Neural cell (in vitro differentiated cells): ENCODE measurements around the gene FBXO48. TPM values are rescaled to one million over a fixed set of nuclear protein-coding genes. Genes with fewer than 3 reads are reported as not detected.

Experiments
- H2AFZ ChIP-seq: fragments of 200-600, 300-800 bp; sonication (generic), shearing (Covaris generic); 2 replicates; pipeline ENCODE4 v1.6.0; 2014; ENCODE audit warnings: low read depth, mild to moderate bottlenecking, antibody characterized with exemption, low read length, moderate library complexity
- H3F3A ChIP-seq: fragments of 200-600 bp; shearing (Covaris generic); 2 replicates; pipeline ENCODE4 v1.6.1; 2016; ENCODE audit warnings: mild to moderate bottlenecking, moderate library complexity, mixed read lengths, antibody characterized with exemption, low read length; ENCODE audit not compliant: insufficient read depth, poor library complexity, severe bottlenecking
- H3K27ac ChIP-seq: fragments of 200-600, 300-800 bp; sonication (generic), shearing (Covaris generic); 2 replicates; pipeline ENCODE4 v1.5.1; 2014; ENCODE audit warnings: mild to moderate bottlenecking, low read length, moderate library complexity
- H3K27me3 ChIP-seq: fragments of 300-800, 200-600 bp; sonication (generic), shearing (Covaris generic); 2 replicates; pipeline ENCODE4 v1.6.0; 2014; ENCODE audit warnings: mild to moderate bottlenecking, low read depth, low read length, moderate library complexity; ENCODE audit not compliant: insufficient read depth
- H3K36me3 ChIP-seq: fragments of 300-800, 200-600 bp; sonication (generic), shearing (Covaris generic); 2 replicates; pipeline ENCODE4 v1.5.1; 2014; ENCODE audit warnings: mild to moderate bottlenecking, antibody characterized with exemption, low read length, moderate library complexity; ENCODE audit not compliant: insufficient read depth
- H3K4me2 ChIP-seq: fragments of 300-800, 200-600 bp; sonication (generic), shearing (Covaris generic); 2 replicates; pipeline ENCODE4 v1.6.0; 2014; ENCODE audit warnings: mild to moderate bottlenecking, low read length
- H3K4me3 ChIP-seq: fragments of 300-800, 200-600 bp; sonication (generic), shearing (Covaris generic); 2 replicates; pipeline ENCODE4 v1.5.1; 2014; ENCODE audit warnings: mild to moderate bottlenecking, low read length, moderate library complexity
- H3K79me2 ChIP-seq: fragments of 200-600 bp; shearing (Covaris generic); replicated peaks from 2 replicates; pipeline ENCODE4 v1.6.0; 2014; ENCODE audit warnings: mild to moderate bottlenecking, low read length, moderate library complexity; ENCODE audit not compliant: insufficient read depth
- H3K9ac ChIP-seq: fragments of 300-800, 200-600 bp; sonication (generic), shearing (Covaris generic); 2 replicates; pipeline ENCODE4 v1.6.1; 2016; ENCODE audit warnings: mild to moderate bottlenecking, low read length, mixed read lengths
- H3K9me2 ChIP-seq: fragments of 200-600 bp; shearing (Covaris generic); 2 replicates; pipeline ENCODE4 v1.6.1; 2016; ENCODE audit warnings: mild to moderate bottlenecking, low read length, mixed read lengths; ENCODE audit not compliant: insufficient read depth
- H3K9me3 ChIP-seq: fragments of 200-600, 300-800 bp; sonication (generic), shearing (Covaris generic); 2 replicates; pipeline ENCODE4 v1.6.1; 2016; ENCODE audit warnings: mild to moderate bottlenecking, mixed run types, low read length, moderate library complexity, mixed read lengths
- H4K20me1 ChIP-seq: fragments of 200-600 bp; shearing (Covaris generic); 2 replicates; pipeline ENCODE4 v1.6.1; 2016; ENCODE audit warnings: mild to moderate bottlenecking, mixed run types; ENCODE audit not compliant: insufficient read depth
- CTCF ChIP-seq: fragments of 450-650 bp; IDR thresholded peaks from 2 replicates; pipeline ENCODE4 v1.5.1; 2014; ENCODE audit warnings: antibody characterized with exemption, mild to moderate bottlenecking, moderate library complexity; ENCODE audit not compliant: poor library complexity, severe bottlenecking
- EP300 ChIP-seq: fragments of 450-650 bp; conservative IDR thresholded peaks from 2 replicates; pipeline ENCODE4 v1.6.1; 2014; ENCODE audit warnings: antibody characterized with exemption, mild to moderate bottlenecking, moderate library complexity; ENCODE audit not compliant: poor library complexity, severe bottlenecking
- EZH2 ChIP-seq: fragments of 200-600, 300-800 bp; shearing (Covaris generic), sonication (generic); IDR thresholded peaks from 2 replicates; pipeline ENCODE4 v1.6.1; 2014; ENCODE audit warnings: antibody characterized with exemption, low read length, borderline replicate concordance, mild to moderate bottlenecking; ENCODE audit not compliant: insufficient read depth, poor library complexity, severe bottlenecking
- MXI1 ChIP-seq: fragments of 450-650 bp; conservative IDR thresholded peaks from 2 replicates; pipeline ENCODE4 v1.6.1; 2014; ENCODE audit warnings: antibody characterized with exemption, mild to moderate bottlenecking; ENCODE audit not compliant: poor library complexity, severe bottlenecking
- POLR2AphosphoS5 ChIP-seq: IDR thresholded peaks from 2 replicates; pipeline ENCODE4 v1.6.1; 2012
- RAD21 ChIP-seq: fragments of 450-650 bp; conservative IDR thresholded peaks from 2 replicates; pipeline ENCODE4 v1.6.1; 2014; ENCODE audit warnings: antibody characterized with exemption, mild to moderate bottlenecking, moderate library complexity
- REST ChIP-seq: IDR thresholded peaks from 2 replicates; pipeline ENCODE4 v1.6.1; 2012; ENCODE audit warnings: borderline replicate concordance
- SMC3 ChIP-seq: fragments of 450-650 bp; conservative IDR thresholded peaks from 2 replicates; pipeline ENCODE4 v1.6.1; 2014; ENCODE audit warnings: antibody characterized with exemption, mild to moderate bottlenecking, moderate library complexity; ENCODE audit not compliant: poor library complexity
- TAF1 ChIP-seq: IDR thresholded peaks from 2 replicates; pipeline ENCODE4 v1.6.1; 2012; ENCODE audit warnings: low read depth
- polyA plus RNA-seq: library from polyadenylated mRNA; depleted of rRNA; stranded (reverse); fragments of >200 nt; gene quantifications from 2 replicates; pipeline ENCODE4 v1.2.3, GENCODE V29; 2014

Gene FBXO48
- polyA plus RNA-seq, 1 donor from 2014 or later: 0.45 TPM

- Histone ChIP-seq H3K79me2 (no peaks in the 10 kb centered on the region), H3K9ac (no peak overlapping the region), H3K27me3 (no peaks in the 10 kb centered on the region), H3K4me2 (no peak overlapping the region), H3K36me3 (no peaks in the 10 kb centered on the region), H3K9me2 (no peaks in the 10 kb centered on the region), H3K9me3 (no peaks in the 10 kb centered on the region), H3K4me3 (no peak overlapping the region), H3F3A (no peaks in the 10 kb centered on the region), H2AFZ (no peak overlapping the region), H3K27ac (no peak overlapping the region), H4K20me1 (no peaks in the 10 kb centered on the region)
- TF ChIP-seq RAD21 (no peak), MXI1 (no peak), POLR2AphosphoS5 (no peak), EZH2 (no peak), REST (no peak), EP300 (no peak), SMC3 (no peak), CTCF (no peak), TAF1 (no peak)
These were observed 37.7 kb downstream of the FBXO48 start for GRCh38 chr2:68429311-68429826.

- Histone ChIP-seq H4K20me1 (no peaks in the 10 kb centered on the region), H3K9me2 (no peaks in the 10 kb centered on the region), H3F3A (no peaks in the 10 kb centered on the region), H3K4me3 (no peak overlapping the region), H3K4me2 (no peak overlapping the region), H3K9ac (no peak overlapping the region), H3K27ac (no peak overlapping the region), H3K27me3 (no peaks in the 10 kb centered on the region), H3K79me2 (no peaks in the 10 kb centered on the region), H2AFZ (no peak overlapping the region), H3K36me3 (no peaks in the 10 kb centered on the region), H3K9me3 (no peaks in the 10 kb centered on the region)
- TF ChIP-seq CTCF (no peak), MXI1 (no peak), EP300 (no peak), SMC3 (no peak), TAF1 (no peak), POLR2AphosphoS5 (no peak), EZH2 (no peak), RAD21 (no peak), REST (no peak)
These were observed 38.3 kb downstream of the FBXO48 start for GRCh38 chr2:68428746-68429145.
